K562 (cell line): ENCODE results near the gene SFMBT2.

ENCODE experiments used
- NCOR1 ChIP-seq: fragments of 450-650 bp; IDR thresholded peaks from 2 replicates; pipeline ENCODE4 v1.6.1; 2016; ENCODE audit warnings: mild to moderate bottlenecking, moderate library complexity
- ZBED1 ChIP-seq: IDR thresholded peaks from 2 replicates; pipeline ENCODE4 v1.6.1; 2014

DNA sequence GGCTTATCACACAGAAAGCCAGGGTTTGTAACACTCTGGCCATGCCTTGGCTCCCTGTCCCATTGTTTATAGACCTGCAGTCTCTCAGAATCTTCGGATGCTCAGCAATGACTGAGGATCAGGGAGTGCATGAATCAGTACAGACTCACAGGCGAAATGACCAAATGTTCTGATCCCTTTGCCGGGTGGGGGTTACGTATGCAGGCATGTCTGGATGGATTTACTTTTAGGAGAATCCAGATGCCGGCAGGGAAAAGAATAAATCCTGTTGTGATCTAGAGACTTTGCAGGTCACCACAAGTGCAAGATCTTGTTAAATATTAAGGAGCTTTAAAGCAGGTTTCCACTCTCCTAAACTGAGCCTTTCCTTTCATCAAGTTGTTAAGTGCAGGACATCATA, 149.5 kb downstream of the SFMBT2 start:
- TF ChIP-seq ZBED1 (no peak), NCOR1 (no peak)
